ENCODE measurements around the gene RBM4B.
"Not testable (repeated sequence)": the region's sequence is repeated elsewhere in the genome, so short reads cannot be mapped to it uniquely, and the experiment has no call there.

Gene RBM4B

DNA sequence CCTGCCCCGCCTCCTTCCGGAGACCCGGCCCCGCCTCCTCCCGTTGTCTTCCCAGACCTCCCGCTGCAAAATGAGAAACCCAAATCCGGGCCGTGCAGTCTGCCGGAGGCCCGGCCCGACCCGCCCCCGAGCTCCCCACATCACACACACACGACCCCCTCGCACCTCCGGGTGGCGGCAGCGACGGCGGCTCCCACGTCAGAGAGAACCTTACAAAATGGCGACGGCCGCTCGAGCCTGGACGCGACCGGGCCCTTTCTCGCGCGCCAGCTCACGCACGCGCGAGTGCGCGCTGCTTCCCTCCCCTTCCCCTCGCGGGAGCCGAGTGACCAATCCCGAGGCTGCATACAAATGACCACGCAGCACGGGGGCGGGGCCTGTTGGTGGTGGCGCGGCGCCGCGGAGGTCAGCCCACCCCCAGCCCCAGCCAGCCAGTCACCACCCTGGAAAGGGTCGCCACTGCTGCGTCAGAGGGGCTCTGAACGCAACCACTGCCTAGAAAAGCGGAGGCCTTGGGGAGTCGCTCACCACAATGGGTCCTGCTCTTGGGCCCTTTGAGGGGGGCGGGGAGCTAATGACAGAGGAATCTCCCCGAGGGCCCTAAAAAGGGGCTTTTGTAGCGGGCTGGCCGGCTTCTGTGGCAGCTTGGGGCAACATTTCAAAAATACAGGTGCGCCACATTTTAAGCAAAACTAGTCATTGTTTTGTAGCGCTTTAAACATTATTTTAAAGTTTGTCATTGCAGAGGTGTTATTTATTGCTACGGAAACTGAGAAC is at the start of gene RBM4B:
TSS of gene RBM4B (minus strand) at position 289 of the 777 bp plus-strand sequence. CDS start 808 bp downstream, outside the sequence.
- no peaks in the 10 kb centered on the region for H3K27me3 ChIP-seq (ENCODE audit: insufficient read depth, low read length, poor library complexity, severe bottlenecking)
- H2AFZ ChIP-seq (ENCODE audit: low read length): peak within 1 kb of the TSS; percentile 86

DNA sequence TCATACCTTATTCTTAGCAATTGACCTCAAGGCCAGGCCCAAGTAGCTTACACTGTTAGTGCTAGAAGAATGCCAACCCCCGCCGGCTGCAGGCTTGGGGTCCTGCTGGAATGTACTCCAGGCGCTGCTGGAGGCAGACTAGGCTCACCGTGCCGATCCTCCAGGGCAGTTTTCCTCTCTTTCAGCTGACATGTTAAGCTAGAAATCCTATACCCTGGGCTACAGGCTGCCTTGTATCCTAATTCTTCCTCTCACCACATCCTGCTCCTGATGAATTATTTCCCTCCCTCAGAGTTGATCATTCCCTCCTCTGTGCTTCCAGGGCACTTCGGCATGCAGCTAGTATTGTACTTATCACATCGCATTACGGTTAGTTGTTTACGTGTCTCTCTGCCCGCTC is 48.0 kb upstream of the RBM4B start:
- no peaks in the 10 kb centered on the region for H3K27me3 ChIP-seq (ENCODE audit: insufficient read depth, low read length, poor library complexity, severe bottlenecking)
- H3K4me2 ChIP-seq (ENCODE audit: low read depth, low read length, poor library complexity, severe bottlenecking): peak overlapping the region; percentile 95
- peaks cover 20% of the 10 kb centered on the region; the same call in 1 of the 2 replicates for H3K79me2 ChIP-seq (ENCODE audit: insufficient read depth, low read length)
- H3K4me3 ChIP-seq (ENCODE audit: low read length, poor library complexity, severe bottlenecking): no peak overlapping the region
- TF ChIP-seq CTCF (conservative IDR thresholded peaks at IDR 0.05; ENCODE audit: low read length): no peak
- TF ChIP-seq EZH2phosphoT487 (IDR thresholded peaks at IDR 0.05; ENCODE audit: borderline replicate concordance): no peak
- H3K36me3 ChIP-seq (ENCODE audit: insufficient read depth, low read length): no peaks in the 10 kb centered on the region
- H3F3A ChIP-seq (ENCODE audit: low read depth): peaks cover 8% of the 10 kb centered on the region; the same call in 1 of the 2 replicates
- no peaks in the 10 kb centered on the region for H3K9me2 ChIP-seq (replicated peaks; ENCODE audit: low read depth, low read length)
- no peak overlapping the region for H2AFZ ChIP-seq (ENCODE audit: low read length)
- peaks cover 65% of the 10 kb centered on the region for H3K4me1 ChIP-seq (ENCODE audit: insufficient read depth, low read length, poor library complexity, severe bottlenecking)
- H3K9ac ChIP-seq (ENCODE audit: low read depth, low read length, poor library complexity, severe bottlenecking): no peak overlapping the region
- no peaks in the 10 kb centered on the region for H4K20me1 ChIP-seq (ENCODE audit: insufficient read depth, low read length, poor library complexity, severe bottlenecking)
- H3K9me3 ChIP-seq (ENCODE audit: insufficient read depth, low read depth, low read length): no peaks in the 10 kb centered on the region

More for the DNA sequence above, at the start of gene RBM4B:
- Histone ChIP-seq H3K4me2 (ENCODE audit: low read depth, low read length, poor library complexity, severe bottlenecking) (peak within 1 kb of the TSS; percentile 78), H4K20me1 (ENCODE audit: insufficient read depth, low read length, poor library complexity, severe bottlenecking) (peaks cover 22% of the 10 kb centered on the region), H3K9me2 (replicated peaks; ENCODE audit: low read depth, low read length) (no peaks in the 10 kb centered on the region), H3K36me3 (ENCODE audit: insufficient read depth, low read length) (no peaks in the 10 kb centered on the region), H3K4me3 (ENCODE audit: low read length, poor library complexity, severe bottlenecking) (peak within 1 kb of the TSS; percentile 77), H3K79me2 (ENCODE audit: insufficient read depth, low read length) (peaks cover 42% of the 10 kb centered on the region), H3K9ac (ENCODE audit: low read depth, low read length, poor library complexity, severe bottlenecking) (peak within 1 kb of the TSS; percentile 74), H3K9me3 (ENCODE audit: insufficient read depth, low read depth, low read length) (no peaks in the 10 kb centered on the region), H3F3A (ENCODE audit: low read depth) (peaks cover 4% of the 10 kb centered on the region), H3K4me1 (ENCODE audit: insufficient read depth, low read length, poor library complexity, severe bottlenecking) (peaks cover 35% of the 10 kb centered on the region)
- TF ChIP-seq EZH2phosphoT487 (IDR thresholded peaks at IDR 0.05; ENCODE audit: borderline replicate concordance) (no peak), CTCF (conservative IDR thresholded peaks at IDR 0.05; ENCODE audit: low read length) (no peak)

- H3K9ac ChIP-seq (ENCODE audit: low read depth, low read length, poor library complexity, severe bottlenecking): no peak overlapping the region
- H4K20me1 ChIP-seq (ENCODE audit: insufficient read depth, low read length, poor library complexity, severe bottlenecking): no peaks in the 10 kb centered on the region
- TF ChIP-seq CTCF (conservative IDR thresholded peaks at IDR 0.05; ENCODE audit: low read length) (no peak), EZH2phosphoT487 (IDR thresholded peaks at IDR 0.05; ENCODE audit: borderline replicate concordance) (no peak)
- H3K36me3 ChIP-seq (ENCODE audit: insufficient read depth, low read length): no peaks in the 10 kb centered on the region
- H3K4me1 ChIP-seq (ENCODE audit: insufficient read depth, low read length, poor library complexity, severe bottlenecking): peaks cover 68% of the 10 kb centered on the region
- no peaks in the 10 kb centered on the region for H3K9me2 ChIP-seq (replicated peaks; ENCODE audit: low read depth, low read length)
- peaks cover 22% of the 10 kb centered on the region; the same call in 1 of the 2 replicates for H3K79me2 ChIP-seq (ENCODE audit: insufficient read depth, low read length)
- H3K4me3 ChIP-seq (ENCODE audit: low read length, poor library complexity, severe bottlenecking): no peak overlapping the region
- H3K4me2 ChIP-seq (ENCODE audit: low read depth, low read length, poor library complexity, severe bottlenecking): no peak overlapping the region
- H3K27me3 ChIP-seq (ENCODE audit: insufficient read depth, low read length, poor library complexity, severe bottlenecking): no peaks in the 10 kb centered on the region
- H3K9me3 ChIP-seq (ENCODE audit: insufficient read depth, low read depth, low read length): no peaks in the 10 kb centered on the region
- peaks cover 6% of the 10 kb centered on the region; the same call in 1 of the 2 replicates for H3F3A ChIP-seq (ENCODE audit: low read depth)
- H2AFZ ChIP-seq (ENCODE audit: low read length): no peak overlapping the region
These were observed 47.4 kb upstream of the RBM4B start for GRCh38 chr11:66725114-66725513.

DNA sequence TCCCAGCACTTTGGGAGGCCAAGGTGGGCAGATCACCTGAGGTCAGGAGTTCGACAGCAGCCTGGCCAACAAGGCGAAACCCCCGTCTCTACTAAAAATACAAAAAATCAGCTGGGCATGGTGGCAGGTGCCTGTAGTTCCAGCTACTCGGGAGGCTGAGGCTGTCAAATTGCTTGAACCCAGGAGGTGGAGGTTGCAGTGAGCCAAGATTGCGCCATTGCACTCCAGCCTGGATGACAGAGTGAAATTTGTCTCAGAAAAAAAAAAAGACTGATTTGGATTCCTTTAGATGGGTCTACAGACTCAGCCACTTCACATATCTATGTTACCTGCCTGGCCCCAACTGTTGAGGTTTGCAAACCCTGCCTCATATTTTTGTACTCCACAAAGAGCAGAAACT is 46.5 kb upstream of the RBM4B start:
- not testable (repeated sequence) for H3K9ac ChIP-seq (ENCODE audit: low read depth, low read length, poor library complexity, severe bottlenecking); H3K9me3 ChIP-seq (ENCODE audit: insufficient read depth, low read depth, low read length); H3K9me2 ChIP-seq (replicated peaks; ENCODE audit: low read depth, low read length); H2AFZ ChIP-seq (ENCODE audit: low read length); H3K27me3 ChIP-seq (ENCODE audit: insufficient read depth, low read length, poor library complexity, severe bottlenecking); H3F3A ChIP-seq (ENCODE audit: low read depth); H3K36me3 ChIP-seq (ENCODE audit: insufficient read depth, low read length); H4K20me1 ChIP-seq (ENCODE audit: insufficient read depth, low read length, poor library complexity, severe bottlenecking); H3K4me3 ChIP-seq (ENCODE audit: low read length, poor library complexity, severe bottlenecking)
- Histone ChIP-seq H3K4me2 (ENCODE audit: low read depth, low read length, poor library complexity, severe bottlenecking) (peak overlapping the region; percentile 9), H3K79me2 (ENCODE audit: insufficient read depth, low read length) (peaks cover 22% of the 10 kb centered on the region; the same call in 1 of the 2 replicates), H3K4me1 (ENCODE audit: insufficient read depth, low read length, poor library complexity, severe bottlenecking) (peaks cover 78% of the 10 kb centered on the region)

Data from Loucy (cell line).